NCI-H69 (cell line): ENCODE results near the gene COQ10B.

ENCODE experiments used
- DNase-seq: peaks from one replicate; lab custom pipeline; 2025; lab: John Stamatoyannopoulos, UW

The COQ10B gene

DNA sequence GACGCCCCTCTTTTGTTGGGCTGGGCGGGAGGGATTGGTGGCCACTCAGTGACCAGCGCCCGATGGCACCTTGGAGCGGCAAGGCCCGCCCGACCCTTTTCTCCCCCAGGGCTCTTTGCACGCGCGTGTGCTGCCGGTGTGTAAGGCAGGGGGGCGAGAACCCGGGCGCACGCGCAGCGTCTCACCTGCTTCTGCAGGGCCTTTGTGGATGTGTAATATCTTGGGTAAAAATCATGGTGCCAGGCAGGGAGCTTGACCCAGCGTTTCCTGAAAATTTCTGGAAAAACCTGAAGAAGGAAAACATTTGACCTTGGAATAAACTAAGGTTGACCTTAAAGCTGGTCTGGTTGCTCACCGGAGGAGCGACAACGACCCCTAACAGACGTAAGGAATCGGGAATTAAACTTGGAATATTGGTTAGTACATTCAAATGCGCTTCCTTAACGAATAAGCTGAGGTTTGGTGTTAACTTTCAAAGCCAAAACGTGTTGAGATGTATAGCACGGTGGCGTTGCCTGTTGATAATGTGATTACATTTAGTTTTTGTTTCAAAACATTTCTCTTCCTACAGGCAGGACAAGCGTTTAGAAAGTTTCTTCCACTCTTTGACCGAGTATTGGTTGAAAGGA is 47.3 kb downstream of the COQ10B start:
- DNase-seq: peak; percentile 73

DNA sequence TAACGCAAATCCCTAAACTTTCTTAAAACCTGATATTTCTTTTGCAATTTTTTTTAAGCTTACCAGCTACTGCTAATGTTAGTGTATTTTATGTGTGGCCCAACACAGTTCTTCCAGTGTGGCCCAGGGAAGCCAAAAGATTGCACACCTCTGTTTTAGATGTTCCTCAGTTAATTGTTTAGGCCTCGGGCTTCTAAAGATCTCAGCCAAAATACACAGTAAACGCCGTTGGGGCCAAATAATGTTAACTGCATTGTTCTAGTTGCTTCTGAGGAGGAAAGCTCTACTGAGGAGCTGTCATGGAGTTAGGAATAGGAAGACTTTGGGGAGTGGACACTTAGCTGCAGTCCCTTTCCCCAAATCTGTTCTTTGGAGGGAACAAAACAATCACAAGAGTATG is 48.8 kb downstream of the COQ10B start:
- DNase-seq: no peak

DNA sequence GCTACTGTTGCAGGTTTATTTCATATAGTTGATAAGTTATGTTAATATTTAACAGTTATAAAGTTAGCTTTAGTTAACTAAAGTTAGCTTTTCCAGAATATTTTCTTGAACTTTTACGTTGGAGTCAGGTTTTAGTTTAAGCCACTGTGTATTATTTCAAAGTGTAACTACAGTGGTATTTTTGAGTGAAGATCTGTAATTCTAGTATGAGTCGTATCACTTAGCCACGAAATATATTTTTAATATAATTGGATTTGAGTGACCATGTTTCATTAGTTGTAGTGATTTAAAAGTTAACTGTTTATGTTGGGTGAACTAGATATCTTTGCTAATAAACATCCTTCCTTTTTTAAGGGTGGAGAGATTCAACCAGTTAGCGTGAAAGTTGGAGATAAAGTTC is 49.3 kb downstream of the COQ10B start:
- DNase-seq: no peak

DNA sequence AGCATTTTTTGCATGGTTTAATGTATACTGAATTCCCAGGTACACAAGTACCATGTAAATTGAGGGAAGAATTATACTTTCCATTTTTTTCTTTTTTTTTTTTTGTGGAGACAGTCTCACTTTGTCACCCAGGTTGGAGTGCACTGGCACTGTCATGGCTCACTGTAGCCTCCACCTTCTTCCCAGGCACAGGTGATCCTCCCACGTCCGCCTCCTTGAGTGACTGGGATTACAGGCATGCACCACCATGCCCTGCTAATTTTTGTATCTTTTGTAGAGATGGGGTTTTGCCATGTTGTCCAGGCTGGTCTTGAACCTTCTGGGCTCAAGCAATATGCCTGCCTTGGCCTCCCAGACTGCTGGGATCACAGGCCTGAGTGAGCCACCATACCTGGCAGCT is 50.6 kb downstream of the COQ10B start:
- DNase-seq: no peak

DNA sequence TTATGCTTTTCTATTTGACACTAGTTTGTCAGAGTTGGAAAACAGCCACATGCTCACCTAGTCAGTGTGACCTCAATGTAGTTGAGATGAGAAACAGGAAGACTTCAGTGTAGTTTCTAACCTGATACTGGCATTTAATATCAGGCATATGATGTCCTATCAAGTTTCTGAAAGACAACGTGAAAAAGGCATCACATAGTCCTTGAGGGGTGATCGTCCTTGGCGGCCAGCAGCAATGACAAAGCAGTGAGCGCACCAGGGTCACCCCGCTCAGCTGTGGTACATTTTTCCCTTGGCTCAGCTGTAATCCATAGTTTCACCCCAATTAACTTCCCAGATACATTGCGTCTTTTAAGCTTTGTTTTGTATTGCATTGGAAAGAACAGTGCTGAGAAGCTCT is 51.2 kb downstream of the COQ10B start:
- DNase-seq: no peak

DNA sequence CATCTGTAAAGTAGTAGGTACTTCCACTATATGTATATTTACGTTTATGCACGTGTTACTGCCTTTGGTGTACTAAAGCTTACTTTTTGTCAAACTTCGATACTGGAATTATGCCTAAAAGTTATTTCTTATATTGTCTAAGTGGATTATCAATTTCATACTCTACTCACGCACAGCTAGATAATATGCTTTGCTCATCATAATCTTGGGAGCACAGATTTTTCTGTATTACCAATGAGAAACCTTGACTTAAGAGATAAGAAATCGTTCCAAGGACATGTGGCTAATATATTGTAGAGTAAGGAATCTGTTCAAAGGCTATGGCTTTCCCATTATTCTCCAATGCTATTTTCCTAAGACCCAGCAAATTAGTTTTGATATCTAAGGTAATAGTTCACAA is 53.3 kb downstream of the COQ10B start:
- DNase-seq: no peak

DNA sequence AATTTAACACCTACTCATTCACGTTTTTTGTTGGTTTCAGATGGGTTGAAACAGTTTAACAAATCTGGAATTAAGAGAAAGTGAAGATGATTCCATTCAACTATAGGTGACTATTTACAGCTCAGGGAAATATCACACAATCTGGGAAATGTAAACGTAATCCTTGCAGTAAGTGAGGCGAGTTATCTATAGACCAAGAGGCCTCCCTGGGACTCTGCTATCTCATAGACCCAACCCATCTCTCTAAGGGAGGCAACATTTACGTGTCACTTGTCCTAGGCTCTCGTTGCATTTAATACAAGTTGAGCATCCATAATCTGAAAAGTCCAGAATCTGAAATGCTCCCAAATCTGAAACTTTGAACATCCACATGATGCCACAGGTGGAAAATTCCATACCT is 60.6 kb downstream of the COQ10B start:
- DNase-seq: no peak

DNA sequence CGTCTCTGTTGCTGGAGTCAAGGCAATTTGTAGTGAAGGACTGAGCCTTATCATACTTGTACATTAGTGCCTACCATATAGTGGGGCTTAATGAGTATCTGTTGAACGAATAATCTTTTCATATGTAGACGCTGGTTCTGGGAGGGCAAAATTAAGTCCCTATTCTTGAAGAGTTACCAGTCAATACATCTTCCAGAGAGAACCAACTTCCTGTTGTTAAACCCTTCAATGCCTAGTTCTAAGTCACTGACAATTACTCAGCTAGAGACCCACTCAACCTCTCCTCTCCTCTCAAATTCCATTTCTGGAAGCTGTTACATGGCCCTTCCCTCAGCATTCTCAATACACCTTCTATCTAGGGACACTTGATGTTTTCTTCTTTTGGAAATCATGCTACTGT is 61.4 kb downstream of the COQ10B start:
- peak; percentile 11 for DNase-seq

DNA sequence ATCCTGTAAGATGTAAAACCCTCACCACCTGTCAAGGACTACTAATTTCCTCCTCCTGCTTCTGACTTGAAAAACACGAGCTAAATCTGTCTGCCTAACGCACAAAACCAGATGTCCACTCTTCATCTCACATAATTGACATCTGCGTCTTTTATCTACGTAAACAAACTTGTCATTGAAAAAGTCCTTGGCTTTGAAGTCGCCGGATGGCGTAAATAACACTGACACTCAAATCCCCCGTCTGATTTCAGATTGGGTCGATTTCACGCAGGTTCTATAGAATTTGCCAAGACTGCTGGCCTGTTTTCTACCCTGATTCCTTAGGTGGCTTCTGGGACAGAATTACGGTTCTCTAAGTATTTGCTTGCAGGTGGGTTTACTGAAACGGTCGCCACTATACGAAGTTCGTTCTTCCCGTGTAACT is 62.0 kb downstream of the COQ10B start:
- DNase-seq: peak; percentile 64

DNA sequence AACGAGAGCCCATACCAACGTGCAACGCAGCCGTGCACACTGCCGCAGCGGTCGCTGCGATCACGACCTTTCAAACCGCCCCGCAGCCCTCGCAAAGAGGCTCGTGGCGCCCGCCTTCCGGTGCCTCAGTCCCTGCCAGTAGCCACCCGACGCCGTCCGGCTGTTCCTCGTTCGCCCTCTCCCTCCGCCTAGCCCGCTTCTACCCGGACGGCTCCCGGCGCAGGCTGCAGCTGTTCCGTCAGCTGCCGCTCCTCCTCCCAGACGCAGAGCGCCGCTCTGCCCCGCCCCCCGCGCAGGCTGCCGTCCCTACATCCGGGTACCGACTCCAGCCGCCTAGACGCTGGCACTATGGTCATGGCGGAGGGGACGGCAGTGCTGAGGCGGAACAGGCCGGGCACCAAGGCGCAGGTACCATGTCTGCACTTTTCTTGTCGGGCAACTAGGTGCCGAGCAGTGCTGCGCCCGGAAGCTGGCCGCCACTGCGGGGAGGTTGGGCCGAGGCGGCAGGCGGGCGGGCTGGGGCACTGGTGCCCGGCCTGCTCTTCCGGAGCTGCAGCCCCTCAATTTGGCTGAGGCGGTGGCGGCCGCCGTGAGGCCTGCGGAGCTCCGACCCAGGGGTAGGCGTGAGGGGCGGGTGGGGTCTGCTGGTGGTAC is 62.5 kb downstream of the COQ10B start, which contains the start of gene MOB4:
Gene MOB4, plus strand, starts transcription at position 328 of the 654 bp plus-strand sequence. Its CDS starts 21 bp downstream, at position 349.
- peak; percentile 93 for DNase-seq

DNA sequence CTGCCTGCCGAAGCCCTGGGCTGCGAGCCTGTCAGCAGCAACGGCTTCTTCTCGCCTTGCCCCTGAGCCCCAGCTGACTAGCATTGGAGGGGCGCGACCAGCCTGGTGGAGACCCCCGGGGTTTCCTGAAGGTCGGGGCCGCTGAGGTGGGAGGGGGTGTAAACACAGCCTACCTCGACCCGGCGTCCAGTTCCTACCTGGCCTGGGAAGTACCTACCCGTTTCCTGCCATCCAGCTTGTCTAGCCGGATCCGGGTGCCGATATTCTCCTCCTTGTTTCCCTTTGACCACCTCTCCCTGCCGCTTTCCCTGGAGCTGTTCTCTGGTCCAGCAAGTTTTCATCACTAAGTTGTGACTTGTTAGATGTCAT is 63.0 kb downstream of the COQ10B start:
- DNase-seq: peak; percentile 60

DNA sequence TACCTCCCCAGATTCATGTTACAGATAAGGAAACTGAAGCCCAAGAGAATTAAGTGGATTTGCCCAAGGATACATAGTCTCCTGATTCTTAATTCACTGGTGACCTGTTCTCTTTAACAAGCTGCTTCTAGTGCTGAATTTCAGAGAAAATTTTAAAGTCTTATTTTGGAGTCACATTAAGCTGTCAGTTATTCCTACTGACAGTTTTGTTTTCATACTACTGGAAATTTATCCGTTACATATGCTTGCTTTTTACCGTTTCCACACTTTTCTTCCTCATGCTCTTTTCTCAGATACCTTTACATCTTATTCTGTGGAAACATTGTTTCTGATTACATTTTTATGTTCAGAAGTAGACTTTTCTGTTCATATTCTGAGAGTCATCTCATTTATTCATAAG is 63.8 kb downstream of the COQ10B start:
- no peak for DNase-seq
